Fibroblast of mammary gland (primary cell): Measurements from ENCODE around the gene SRP72.
"Not testable (repeated sequence)": the region's sequence is repeated elsewhere in the genome, so short reads cannot be mapped to it uniquely, and the experiment has no call there.

Source experiments
- DNase-seq: peaks from one replicate; pipeline ENCODE4 v3.0.0-alpha.2; 2010; ENCODE audit warnings: low read depth
- H3K4me3 ChIP-seq: 2 replicates; pipeline ENCODE4 v1.5.1; 2011; ENCODE audit warnings: low read depth, mild to moderate bottlenecking, low read length, moderate library complexity; ENCODE audit not compliant: control insufficient read depth
- TF ChIP-seq, protein P1 (sequence below): conservative IDR thresholded peaks from 2 replicates; pipeline ENCODE4 v1.5.1; 2011; ENCODE audit warnings: low read depth, low read length, inconsistent platforms; ENCODE audit not compliant: control insufficient read depth, insufficient read depth

SRP72 gene

DNA sequence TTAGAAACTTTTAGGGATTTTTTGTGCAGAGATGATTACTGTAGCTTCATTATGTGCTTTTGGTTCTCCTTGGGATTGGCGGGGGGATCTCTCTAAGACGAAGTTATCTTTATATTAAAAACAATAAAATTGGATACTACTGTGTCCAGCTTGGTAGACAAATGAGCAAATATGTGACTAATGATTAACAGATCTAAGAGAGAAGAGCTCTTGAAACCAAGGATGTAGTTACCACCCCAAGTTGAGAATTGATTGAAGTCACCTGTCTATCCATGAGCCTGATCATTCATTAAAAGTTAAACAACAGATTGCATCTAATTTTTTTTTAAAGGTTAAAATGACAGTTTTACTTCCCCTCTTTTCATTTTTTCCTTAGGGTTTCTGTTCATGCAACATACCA lies 22.7 kb upstream of the SRP72 start:
- TF ChIP-seq, protein P1, sequence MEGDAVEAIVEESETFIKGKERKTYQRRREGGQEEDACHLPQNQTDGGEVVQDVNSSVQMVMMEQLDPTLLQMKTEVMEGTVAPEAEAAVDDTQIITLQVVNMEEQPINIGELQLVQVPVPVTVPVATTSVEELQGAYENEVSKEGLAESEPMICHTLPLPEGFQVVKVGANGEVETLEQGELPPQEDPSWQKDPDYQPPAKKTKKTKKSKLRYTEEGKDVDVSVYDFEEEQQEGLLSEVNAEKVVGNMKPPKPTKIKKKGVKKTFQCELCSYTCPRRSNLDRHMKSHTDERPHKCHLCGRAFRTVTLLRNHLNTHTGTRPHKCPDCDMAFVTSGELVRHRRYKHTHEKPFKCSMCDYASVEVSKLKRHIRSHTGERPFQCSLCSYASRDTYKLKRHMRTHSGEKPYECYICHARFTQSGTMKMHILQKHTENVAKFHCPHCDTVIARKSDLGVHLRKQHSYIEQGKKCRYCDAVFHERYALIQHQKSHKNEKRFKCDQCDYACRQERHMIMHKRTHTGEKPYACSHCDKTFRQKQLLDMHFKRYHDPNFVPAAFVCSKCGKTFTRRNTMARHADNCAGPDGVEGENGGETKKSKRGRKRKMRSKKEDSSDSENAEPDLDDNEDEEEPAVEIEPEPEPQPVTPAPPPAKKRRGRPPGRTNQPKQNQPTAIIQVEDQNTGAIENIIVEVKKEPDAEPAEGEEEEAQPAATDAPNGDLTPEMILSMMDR, result no peak
- DNase-seq, result no peak

DNA sequence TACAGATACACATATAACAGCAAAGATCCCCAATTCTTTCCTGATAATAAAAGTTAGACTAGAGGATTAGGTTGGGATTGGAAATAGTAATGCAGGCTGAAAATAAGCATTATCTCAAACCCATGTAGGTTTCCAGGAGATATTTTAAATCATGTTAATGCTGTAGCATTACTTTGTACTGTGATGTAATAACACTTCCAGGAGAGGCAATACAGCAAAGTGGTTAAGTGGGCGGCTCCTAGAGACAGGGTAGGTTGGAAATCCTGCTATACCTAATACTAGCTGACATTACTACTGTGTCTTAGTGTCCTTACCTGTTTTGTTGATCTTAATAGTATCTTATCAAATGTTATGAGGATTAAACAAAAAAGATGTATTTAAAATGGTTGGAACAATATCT lies 21.7 kb upstream of the SRP72 start:
- DNase-seq, result no peak
- TF ChIP-seq, protein P1, result no peak
- no peak overlapping the region for H3K4me3 ChIP-seq

More for the DNA sequence above, 22.7 kb upstream of the SRP72 start:
- H3K4me3 ChIP-seq, result no peak overlapping the region

DNA sequence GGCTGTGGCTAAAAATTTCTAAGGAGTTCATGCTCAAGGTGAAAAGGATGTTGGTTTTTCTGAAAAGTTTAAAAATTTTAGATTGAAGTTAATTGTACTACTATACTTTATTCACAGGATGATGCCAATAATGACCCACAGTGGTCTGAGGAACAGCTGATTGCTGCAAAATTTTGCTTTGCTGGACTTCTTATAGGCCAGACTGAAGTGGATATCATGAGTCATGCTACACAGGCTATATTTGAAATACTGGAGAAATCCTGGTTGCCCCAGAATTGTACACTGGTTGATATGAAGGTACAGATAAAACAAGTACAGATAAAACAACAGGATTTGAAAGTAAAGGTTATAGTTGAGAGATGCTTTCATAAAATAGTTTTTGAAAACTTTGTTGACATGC lies 19.1 kb upstream of the SRP72 start:
- H3K4me3 ChIP-seq, result no peak overlapping the region
- no peak for DNase-seq
- TF ChIP-seq, protein P1, result no peak

DNA sequence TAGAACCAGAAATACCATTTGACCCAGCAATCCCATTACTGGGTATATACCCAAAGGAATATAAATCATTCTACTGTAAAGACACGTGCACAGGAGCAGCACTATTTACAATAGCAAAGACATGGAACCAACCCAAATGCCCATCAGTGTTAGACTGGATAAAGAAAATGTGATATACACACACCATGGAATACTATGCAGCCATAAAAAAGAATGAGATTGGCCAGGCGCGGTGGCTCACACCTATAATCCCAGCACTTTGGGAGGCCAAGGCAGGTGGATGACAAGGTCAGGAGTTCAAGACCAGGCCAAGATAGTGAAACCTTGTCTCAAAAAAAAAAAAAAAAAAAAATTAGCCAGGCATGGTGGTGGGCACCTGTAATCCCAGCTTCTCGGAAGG lies 17.9 kb upstream of the SRP72 start:
- not testable (repeated sequence) for H3K4me3 ChIP-seq, DNase-seq

DNA sequence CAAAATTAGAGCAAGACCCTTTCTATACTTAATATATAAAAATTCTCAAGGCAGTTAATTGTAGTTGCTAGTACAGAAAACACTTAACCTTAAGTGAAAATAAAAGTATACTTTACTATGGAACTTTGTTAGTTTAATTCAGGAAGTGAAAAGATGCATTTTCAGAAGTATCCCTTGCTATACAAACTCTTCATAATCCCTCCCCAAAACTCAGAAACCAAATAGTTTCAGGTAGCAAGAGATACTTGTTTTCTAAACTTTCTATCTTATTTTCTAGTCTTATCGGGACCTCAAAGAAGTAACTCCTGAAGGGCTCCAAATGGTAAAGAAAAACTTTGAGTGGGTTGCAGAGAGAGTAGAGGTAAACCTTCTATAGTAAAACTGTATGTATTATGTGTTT lies 17.1 kb upstream of the SRP72 start:
- TF ChIP-seq, protein P1, result no peak
- no peak overlapping the region for H3K4me3 ChIP-seq
- DNase-seq, result no peak

DNA sequence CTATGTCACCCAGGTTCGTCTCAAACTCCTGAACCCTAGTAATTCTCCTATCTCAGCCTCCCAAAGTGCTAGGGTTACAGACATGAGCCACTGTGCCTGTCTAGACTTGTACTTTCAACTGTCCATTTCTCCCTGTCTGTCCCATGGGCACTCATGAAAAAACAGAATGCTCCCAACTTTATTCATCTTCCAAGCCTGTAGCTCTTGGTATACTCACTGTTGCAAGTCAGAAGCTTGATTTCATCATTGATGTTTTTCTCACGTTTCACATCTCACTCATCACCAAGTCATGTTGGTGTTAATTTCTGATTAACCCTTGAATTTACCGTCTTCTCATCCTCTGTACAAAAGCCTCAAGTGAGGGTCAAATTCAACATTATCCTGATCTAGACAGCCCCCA lies 7.3 kb upstream of the SRP72 start:
- H3K4me3 ChIP-seq, result no peak overlapping the region
- DNase-seq, result no peak
- TF ChIP-seq, protein P1, result no peak

DNA sequence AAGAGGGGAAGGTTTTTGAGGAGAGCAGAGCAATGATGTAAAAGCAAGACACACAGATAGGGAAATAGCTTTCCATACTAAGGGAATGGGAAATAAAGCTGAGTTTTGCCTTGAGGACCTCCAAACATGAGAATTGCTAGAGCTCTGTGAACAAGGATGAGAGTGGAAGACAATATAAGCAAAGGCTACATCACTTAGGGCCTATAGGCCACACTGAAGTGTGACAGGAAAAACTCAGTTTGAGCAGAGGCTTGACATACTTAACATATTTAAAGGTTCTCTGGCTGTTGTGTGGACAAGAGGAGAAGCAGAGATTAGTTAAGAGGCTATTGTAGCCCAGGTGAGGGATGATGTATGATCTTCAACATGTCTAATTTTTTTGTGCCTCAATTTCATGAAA lies 5.3 kb upstream of the SRP72 start:
- TF ChIP-seq, protein P1, result no peak
- DNase-seq, result no peak
- H3K4me3 ChIP-seq, result no peak overlapping the region

DNA sequence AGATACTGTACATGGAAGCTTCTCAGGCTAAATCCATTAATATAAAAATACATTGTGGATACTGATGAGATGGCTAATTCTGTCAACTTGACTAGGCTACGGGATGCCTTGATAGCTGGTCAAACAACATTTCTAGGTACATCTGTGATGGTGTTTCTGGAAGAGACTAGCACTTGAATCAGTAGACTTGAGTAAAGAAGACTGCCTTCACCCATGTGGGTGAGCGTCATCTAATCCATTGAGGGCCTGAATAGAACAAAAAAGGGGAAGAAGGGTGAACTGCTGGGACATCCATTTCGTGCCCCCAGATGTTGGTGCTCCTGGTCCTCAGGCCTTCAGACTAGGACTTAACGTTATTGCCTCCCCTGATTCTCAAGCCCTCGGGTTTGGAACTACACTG lies 3.7 kb upstream of the SRP72 start:
- TF ChIP-seq, protein P1, result no peak
- no peak overlapping the region for H3K4me3 ChIP-seq
- DNase-seq, result no peak
